SK-N-DZ (cell line): ENCODE results near the gene PDGFRB.

Source experiments
- DNase-seq: peaks from one replicate; pipeline ENCODE4 v3.0.0-alpha.2; 2015; ENCODE audit warnings: low spot score
- small RNA-seq, 2 experiments: library from RNA; depleted of rRNA; stranded (forward); fragments of <200 nt; gene quantifications; one replicate each; pipeline ENCODE3, GENCODE V24; 2014

The PDGFRB gene

GRCh38 chr5:150067405-150067960, 88.2 kb downstream of the PDGFRB start:
- DNase-seq = no peak

- no peak for DNase-seq
Observed at GRCh38 chr5:150066901-150067396, 88.7 kb downstream of the PDGFRB start.

DNA sequence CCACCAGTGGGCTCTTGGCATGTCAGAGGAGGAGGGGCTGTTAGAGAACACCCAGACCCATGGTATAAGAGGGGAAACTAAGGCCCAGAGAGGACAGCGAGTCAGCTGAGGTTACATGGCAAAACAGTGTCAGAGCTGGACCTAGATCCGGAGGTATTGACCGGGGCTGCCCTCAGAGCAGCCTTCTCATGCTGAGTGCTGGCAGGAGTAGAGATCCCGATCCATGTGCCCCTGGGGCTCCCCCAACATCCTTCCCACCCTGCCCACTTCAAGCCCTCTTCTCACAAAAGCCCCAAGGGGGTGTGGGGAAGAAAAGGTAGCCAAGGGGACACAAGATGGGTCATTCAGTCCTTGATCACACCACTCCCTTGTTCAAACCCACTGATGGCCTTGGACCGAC, 89.2 kb downstream of the PDGFRB start:
- DNase-seq = no peak

- no peak for DNase-seq
Observed at GRCh38 chr5:150065886-150066285, 89.8 kb downstream of the PDGFRB start.

GRCh38 chr5:150065346-150065745, 90.3 kb downstream of the PDGFRB start:
- DNase-seq = no peak

DNA sequence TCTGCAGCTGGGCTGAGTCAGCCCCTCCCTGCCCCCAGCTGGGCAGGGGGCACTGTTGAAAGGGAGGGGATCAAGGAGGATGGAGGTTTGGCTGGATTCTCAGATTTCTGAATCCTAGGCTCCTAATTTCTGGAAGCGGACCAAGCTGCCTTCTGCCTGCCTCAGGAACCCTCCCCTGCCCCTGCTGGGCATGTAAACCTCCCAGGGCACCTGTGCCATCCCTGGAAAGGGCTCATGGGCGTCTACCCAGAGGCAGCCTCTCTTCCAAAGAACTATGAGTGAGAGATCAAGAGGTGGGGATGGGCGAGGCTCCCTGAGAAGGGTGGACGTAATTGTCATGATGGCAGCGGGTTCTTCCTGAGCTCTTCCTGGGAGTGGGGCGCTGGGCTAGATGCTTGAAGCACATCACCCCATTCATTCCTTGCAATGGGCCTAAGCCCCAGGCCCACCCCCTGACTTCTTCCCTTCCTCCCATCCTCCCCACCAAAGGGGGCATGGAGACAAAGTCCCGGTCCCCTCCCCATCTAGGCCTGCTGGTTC, 90.9 kb downstream of the PDGFRB start:
- no peak for DNase-seq

Small RNA genes within 50 kb of the gene (small RNA-seq; reads per million reads assigned to genes)
- gene RF00019 = 0 reads per million in 2 experiments
